Heart left ventricle (tissue), 13 donors: ENCODE measurements around the gene CSTF1.

ENCODE experiments used
- POLR2A ChIP-seq, 2 donors: fragments of 450-650 bp; IDR thresholded peaks; one replicate each; pipeline ENCODE4 v1.6.1; 2017; ENCODE audit warnings: antibody characterized with exemption in 2 of 2, mild to moderate bottlenecking in 2 of 2, moderate library complexity in 2 of 2
- TF ChIP-seq, protein P1 (sequence below), 12 donors: fragments of 200-600 bp; sonication (generic) in 4 of 12; IDR thresholded peaks; one replicate each; pipeline versions ENCODE4 v1.5.0 to v1.8.0; 2018 to 2022; ENCODE audit warnings: antibody characterized with exemption in 12 of 12, mild to moderate bottlenecking in 5 of 12
- donor health status: ischemic (EF 13 %, LVEDD 7.1; RV severe dilation, severe dysfunction).
- donor health status: DM: no; HTN: yes; CAD: no.
- donor health status: DM: no; HTN: no; CAD: no.
- donor health status: ischemic (EF 25% LVEDD 6.9; RV normal size, moderate dysfunction).
- donor health status: ischemic (EF 25% LVEDD 5.7; RV mildly dilated, moderate dysfunction).
- donor health status: ischemic (EF 35%, LVEDD 5.7; RV mildly dilated, moderate dysfunction).
- donor health status: nonischemic (EF 11% LVEDD 7.7; RV severe dilation, severe dysfunction).
- donor health status: DM: yes; HTN: yes; CAD: no.
- donor health status: PGD.
- donor health status: ischemic (EF 29% LVEDD 5.4; RV normal size, mild dysfunction).
- donor health status: nonischemic (EF 23%, LVEDD 6.1; RV moderate dilation, normal function).

- TF ChIP-seq, protein P1, sequence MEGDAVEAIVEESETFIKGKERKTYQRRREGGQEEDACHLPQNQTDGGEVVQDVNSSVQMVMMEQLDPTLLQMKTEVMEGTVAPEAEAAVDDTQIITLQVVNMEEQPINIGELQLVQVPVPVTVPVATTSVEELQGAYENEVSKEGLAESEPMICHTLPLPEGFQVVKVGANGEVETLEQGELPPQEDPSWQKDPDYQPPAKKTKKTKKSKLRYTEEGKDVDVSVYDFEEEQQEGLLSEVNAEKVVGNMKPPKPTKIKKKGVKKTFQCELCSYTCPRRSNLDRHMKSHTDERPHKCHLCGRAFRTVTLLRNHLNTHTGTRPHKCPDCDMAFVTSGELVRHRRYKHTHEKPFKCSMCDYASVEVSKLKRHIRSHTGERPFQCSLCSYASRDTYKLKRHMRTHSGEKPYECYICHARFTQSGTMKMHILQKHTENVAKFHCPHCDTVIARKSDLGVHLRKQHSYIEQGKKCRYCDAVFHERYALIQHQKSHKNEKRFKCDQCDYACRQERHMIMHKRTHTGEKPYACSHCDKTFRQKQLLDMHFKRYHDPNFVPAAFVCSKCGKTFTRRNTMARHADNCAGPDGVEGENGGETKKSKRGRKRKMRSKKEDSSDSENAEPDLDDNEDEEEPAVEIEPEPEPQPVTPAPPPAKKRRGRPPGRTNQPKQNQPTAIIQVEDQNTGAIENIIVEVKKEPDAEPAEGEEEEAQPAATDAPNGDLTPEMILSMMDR (IDR thresholded peaks at IDR 0.05), result no peak
- TF ChIP-seq POLR2A (IDR thresholded peaks at IDR 0.05), result no peak
These were observed 41.4 kb downstream of the CSTF1 start for GRCh38 chr20:56433880-56434255.
